ENCODE results near the gene C16orf82.

C16orf82 gene

DNA sequence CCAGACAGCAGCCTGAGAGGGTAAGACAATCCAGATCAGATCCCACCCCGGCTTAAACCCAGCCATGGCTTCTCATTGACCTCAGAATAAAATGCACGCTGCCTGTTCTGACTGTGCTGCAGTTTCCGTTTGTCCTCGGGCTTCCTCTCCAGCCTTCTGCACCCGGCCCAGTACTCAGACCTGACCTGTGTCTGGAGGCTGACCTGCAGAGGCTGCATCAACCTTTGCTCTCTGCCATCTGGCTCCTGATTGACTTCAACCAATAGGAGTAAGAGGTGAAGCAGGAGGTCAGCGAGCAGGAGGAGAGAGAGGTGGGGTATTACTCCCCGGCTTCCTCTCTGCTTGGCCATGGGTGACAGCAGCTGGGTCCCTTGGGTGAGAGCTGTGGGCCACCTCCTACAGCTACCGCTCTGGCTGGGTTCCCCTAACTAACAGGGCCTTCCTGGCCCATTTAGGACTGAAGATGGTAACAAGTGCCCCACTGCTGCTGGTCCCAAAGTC is 46.7 kb downstream of the C16orf82 start:
- DNase-seq (ENCODE audit: insufficient read length, low spot score) = no peak
- TF ChIP-seq POU2F2 (IDR thresholded peaks at IDR 0.05; ENCODE audit: low read depth, low read length) = no peak
- 0 out of 2 replicates have a peak, but pooled peaks have one; percentile 1 for TF ChIP-seq SPI1 (IDR thresholded peaks at IDR 0.05; ENCODE audit: low read depth, low read length)
- TF ChIP-seq POLR2AphosphoS5 (IDR thresholded peaks at IDR 0.05; ENCODE audit: low read depth, low read length) = no peak
- FAIRE-seq = peak; percentile 13

DNA sequence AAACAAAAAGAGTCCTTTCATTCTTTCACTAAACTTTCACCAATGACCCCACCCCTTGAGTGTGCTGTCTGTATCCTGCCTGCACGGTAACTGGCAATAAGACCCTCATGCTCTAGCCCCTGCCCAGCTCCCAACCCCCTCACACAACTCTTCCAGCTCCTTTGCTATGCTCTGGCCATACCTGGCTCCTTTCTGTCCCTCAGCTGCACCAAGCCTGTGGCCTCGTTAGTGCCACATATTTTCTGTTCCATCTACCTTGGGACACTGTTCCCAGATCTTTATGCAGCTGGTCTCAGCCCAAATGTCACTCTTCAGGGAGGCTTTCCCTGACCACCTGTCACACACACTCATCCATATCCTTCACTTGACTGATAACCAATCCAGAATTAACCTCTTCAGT is 47.3 kb downstream of the C16orf82 start:
- FAIRE-seq (no peak), DNase-seq (ENCODE audit: insufficient read length, low spot score) (no peak)
- TF ChIP-seq PAX5 (IDR thresholded peaks at IDR 0.05; ENCODE audit: insufficient read depth, low read length, severe bottlenecking) (no peak), POU2F2 (IDR thresholded peaks at IDR 0.05; ENCODE audit: low read depth, low read length) (no peak), TAF1 (IDR thresholded peaks at IDR 0.05; ENCODE audit: low read depth, low read length) (no peak), POLR2AphosphoS5 (IDR thresholded peaks at IDR 0.05; ENCODE audit: low read depth, low read length) (no peak), POLR2A (IDR thresholded peaks at IDR 0.05; ENCODE audit: low read depth, low read length) (no peak), SPI1 (IDR thresholded peaks at IDR 0.05; ENCODE audit: low read depth, low read length) (no peak)

DNA sequence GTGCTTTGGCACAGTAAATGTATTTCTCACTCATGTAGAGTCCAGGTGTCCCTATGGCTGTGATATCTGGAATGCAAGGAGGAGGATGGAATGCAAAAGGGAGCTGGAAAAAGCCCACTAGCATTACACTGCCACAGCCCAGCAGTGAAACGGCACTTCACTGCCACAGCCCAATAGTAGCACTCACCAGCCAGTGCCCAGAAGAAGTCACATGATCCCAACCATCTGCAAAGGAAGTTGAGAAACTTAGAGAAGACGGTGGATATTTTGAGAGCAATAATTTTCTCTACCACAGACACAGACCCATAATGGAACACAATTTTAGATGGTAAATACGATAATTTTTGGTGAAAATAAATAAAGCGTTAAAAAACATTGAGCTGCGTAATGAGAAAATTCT is 51.8 kb downstream of the C16orf82 start:
- no peak for TF ChIP-seq SPI1 (IDR thresholded peaks at IDR 0.05; ENCODE audit: low read depth, low read length)
- TF ChIP-seq PAX5 (IDR thresholded peaks at IDR 0.05; ENCODE audit: insufficient read depth, low read length, severe bottlenecking) = no peak
- no peak for TF ChIP-seq POU2F2 (IDR thresholded peaks at IDR 0.05; ENCODE audit: low read depth, low read length)
- no peak for TF ChIP-seq TAF1 (IDR thresholded peaks at IDR 0.05; ENCODE audit: low read depth, low read length)
- no peak for TF ChIP-seq POLR2A (IDR thresholded peaks at IDR 0.05; ENCODE audit: low read depth, low read length)
- no peak for TF ChIP-seq POLR2AphosphoS5 (IDR thresholded peaks at IDR 0.05; ENCODE audit: low read depth, low read length)
- DNase-seq (ENCODE audit: insufficient read length, low spot score) (no peak), FAIRE-seq (no peak)

Measured in GM12891 (cell line).